Uterus (tissue), 2 donors: ENCODE results near the gene YBX3.

ENCODE experiments used
- POLR2A ChIP-seq, 2 donors: fragments of 450-650 bp; IDR thresholded peaks; one replicate each; pipeline ENCODE4 v1.6.1; 2016; ENCODE audit warnings: antibody characterized with exemption in 2 of 2, mild to moderate bottlenecking in 1 of 2, moderate library complexity in 1 of 2
- TF ChIP-seq, protein P1 (sequence below), 4 experiments: fragments of 200-600 bp in 2 of 4; fragments of 450-650 bp in 2 of 4; sonication (generic) in 2 of 4; IDR thresholded peaks; one replicate each; pipeline ENCODE4 v1.5.1; 2016 to 2019; ENCODE audit warnings: antibody characterized with exemption in 4 of 4, mild to moderate bottlenecking in 2 of 4, moderate library complexity in 1 of 4

- TF ChIP-seq, protein P1, sequence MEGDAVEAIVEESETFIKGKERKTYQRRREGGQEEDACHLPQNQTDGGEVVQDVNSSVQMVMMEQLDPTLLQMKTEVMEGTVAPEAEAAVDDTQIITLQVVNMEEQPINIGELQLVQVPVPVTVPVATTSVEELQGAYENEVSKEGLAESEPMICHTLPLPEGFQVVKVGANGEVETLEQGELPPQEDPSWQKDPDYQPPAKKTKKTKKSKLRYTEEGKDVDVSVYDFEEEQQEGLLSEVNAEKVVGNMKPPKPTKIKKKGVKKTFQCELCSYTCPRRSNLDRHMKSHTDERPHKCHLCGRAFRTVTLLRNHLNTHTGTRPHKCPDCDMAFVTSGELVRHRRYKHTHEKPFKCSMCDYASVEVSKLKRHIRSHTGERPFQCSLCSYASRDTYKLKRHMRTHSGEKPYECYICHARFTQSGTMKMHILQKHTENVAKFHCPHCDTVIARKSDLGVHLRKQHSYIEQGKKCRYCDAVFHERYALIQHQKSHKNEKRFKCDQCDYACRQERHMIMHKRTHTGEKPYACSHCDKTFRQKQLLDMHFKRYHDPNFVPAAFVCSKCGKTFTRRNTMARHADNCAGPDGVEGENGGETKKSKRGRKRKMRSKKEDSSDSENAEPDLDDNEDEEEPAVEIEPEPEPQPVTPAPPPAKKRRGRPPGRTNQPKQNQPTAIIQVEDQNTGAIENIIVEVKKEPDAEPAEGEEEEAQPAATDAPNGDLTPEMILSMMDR (IDR thresholded peaks at IDR 0.05) = peak in 1 of 4 experiments; percentile 3
- TF ChIP-seq POLR2A (IDR thresholded peaks at IDR 0.05) = peak; percentile 49 to 51
Measured at GRCh38 chr12:10721651-10722501, 1.2 kb downstream of the YBX3 start.
